Peyer's patch (tissue), 4 donors: ENCODE measurements around the gene RAD51B.

ENCODE experiments used
- POLR2A ChIP-seq, 2 donors: fragments of 450-650 bp; IDR thresholded peaks; one replicate each; pipeline ENCODE4 v1.5.1; 2017; ENCODE audit warnings: antibody characterized with exemption in 2 of 2, mild to moderate bottlenecking in 2 of 2, moderate library complexity in 2 of 2
- TF ChIP-seq, protein P1 (sequence below), 6 experiments: fragments of 450-650 bp in 4 of 6; fragments of 200-600 bp in 2 of 6; sonication (generic) in 1 of 6; IDR thresholded peaks; one replicate each; pipeline ENCODE4 v1.5.1; 2017 to 2019; ENCODE audit warnings: antibody characterized with exemption in 6 of 6, mild to moderate bottlenecking in 3 of 6, moderate library complexity in 1 of 6

GRCh38 chr14:68737086-68737485, 917.5 kb downstream of the RAD51B start:
- TF ChIP-seq, protein P1, sequence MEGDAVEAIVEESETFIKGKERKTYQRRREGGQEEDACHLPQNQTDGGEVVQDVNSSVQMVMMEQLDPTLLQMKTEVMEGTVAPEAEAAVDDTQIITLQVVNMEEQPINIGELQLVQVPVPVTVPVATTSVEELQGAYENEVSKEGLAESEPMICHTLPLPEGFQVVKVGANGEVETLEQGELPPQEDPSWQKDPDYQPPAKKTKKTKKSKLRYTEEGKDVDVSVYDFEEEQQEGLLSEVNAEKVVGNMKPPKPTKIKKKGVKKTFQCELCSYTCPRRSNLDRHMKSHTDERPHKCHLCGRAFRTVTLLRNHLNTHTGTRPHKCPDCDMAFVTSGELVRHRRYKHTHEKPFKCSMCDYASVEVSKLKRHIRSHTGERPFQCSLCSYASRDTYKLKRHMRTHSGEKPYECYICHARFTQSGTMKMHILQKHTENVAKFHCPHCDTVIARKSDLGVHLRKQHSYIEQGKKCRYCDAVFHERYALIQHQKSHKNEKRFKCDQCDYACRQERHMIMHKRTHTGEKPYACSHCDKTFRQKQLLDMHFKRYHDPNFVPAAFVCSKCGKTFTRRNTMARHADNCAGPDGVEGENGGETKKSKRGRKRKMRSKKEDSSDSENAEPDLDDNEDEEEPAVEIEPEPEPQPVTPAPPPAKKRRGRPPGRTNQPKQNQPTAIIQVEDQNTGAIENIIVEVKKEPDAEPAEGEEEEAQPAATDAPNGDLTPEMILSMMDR (IDR thresholded peaks at IDR 0.05): no peak
- TF ChIP-seq POLR2A (IDR thresholded peaks at IDR 0.05): no peak
